Measurements from ENCODE around the gene BMPR1A. TPM values are rescaled to one million over a fixed set of nuclear protein-coding genes. Genes with fewer than 3 reads are reported as not detected.
A peak's percentile ranks its signal among the peaks of the same experiment; 100 is the strongest.

BMPR1A gene
- total RNA-seq, 6 experiments from 2014 or later: 9.9 to 20.4 (median 12.4) TPM

GRCh38 chr10:86798025-86798424 lies 41.6 kb downstream of the BMPR1A start:
- no peak for ATAC-seq
- no peak overlapping the region for H3K27ac ChIP-seq

GRCh38 chr10:86798611-86799010 lies 42.2 kb downstream of the BMPR1A start:
- TF ChIP-seq, protein P1, sequence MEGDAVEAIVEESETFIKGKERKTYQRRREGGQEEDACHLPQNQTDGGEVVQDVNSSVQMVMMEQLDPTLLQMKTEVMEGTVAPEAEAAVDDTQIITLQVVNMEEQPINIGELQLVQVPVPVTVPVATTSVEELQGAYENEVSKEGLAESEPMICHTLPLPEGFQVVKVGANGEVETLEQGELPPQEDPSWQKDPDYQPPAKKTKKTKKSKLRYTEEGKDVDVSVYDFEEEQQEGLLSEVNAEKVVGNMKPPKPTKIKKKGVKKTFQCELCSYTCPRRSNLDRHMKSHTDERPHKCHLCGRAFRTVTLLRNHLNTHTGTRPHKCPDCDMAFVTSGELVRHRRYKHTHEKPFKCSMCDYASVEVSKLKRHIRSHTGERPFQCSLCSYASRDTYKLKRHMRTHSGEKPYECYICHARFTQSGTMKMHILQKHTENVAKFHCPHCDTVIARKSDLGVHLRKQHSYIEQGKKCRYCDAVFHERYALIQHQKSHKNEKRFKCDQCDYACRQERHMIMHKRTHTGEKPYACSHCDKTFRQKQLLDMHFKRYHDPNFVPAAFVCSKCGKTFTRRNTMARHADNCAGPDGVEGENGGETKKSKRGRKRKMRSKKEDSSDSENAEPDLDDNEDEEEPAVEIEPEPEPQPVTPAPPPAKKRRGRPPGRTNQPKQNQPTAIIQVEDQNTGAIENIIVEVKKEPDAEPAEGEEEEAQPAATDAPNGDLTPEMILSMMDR (IDR thresholded peaks at IDR 0.05): no peak
- TF ChIP-seq POLR2A (IDR thresholded peaks at IDR 0.05): no peak
- Histone ChIP-seq H3K4me3 (no peak overlapping the region), H3K4me1 (peaks cover 0 to 4% (median 0%) of the 10 kb centered on the region in 4 donors), H3K36me3 (no peaks in the 10 kb centered on the region), H3K27ac (no peak overlapping the region), H3K27me3 (no peaks in the 10 kb centered on the region), H3K9me3 (no peaks in the 10 kb centered on the region)
- intact Hi-C loops (cut with DNase I): no loop called here
- DNase-seq (no peak), ATAC-seq (peak in 1 of 4 donors; percentile 17)
- 60% methylated on average over 1 of the region's 1 CpG for WGBS (ENCODE audit: insufficient coverage, low coverage, low lambda C conversion rate, missing lambda C conversion rate)

More at GRCh38 chr10:86798025-86798424, 41.6 kb downstream of the BMPR1A start:
- H3K27me3 ChIP-seq: no peaks in the 10 kb centered on the region
- TF ChIP-seq POLR2A (IDR thresholded peaks at IDR 0.05): no peak
- TF ChIP-seq, protein P1 (IDR thresholded peaks at IDR 0.05): no peak
- intact Hi-C loops (cut with DNase I): no loop called here
- WGBS (ENCODE audit: insufficient coverage, low coverage, low lambda C conversion rate, missing lambda C conversion rate): 96% methylated on average over 1 of the region's 1 CpG
- H3K9me3 ChIP-seq: no peaks in the 10 kb centered on the region
- no peak for DNase-seq
- no peak overlapping the region for H3K4me3 ChIP-seq
- peaks cover 0 to 4% (median 0%) of the 10 kb centered on the region in 4 donors for H3K4me1 ChIP-seq
- no peaks in the 10 kb centered on the region for H3K36me3 ChIP-seq

DNA sequence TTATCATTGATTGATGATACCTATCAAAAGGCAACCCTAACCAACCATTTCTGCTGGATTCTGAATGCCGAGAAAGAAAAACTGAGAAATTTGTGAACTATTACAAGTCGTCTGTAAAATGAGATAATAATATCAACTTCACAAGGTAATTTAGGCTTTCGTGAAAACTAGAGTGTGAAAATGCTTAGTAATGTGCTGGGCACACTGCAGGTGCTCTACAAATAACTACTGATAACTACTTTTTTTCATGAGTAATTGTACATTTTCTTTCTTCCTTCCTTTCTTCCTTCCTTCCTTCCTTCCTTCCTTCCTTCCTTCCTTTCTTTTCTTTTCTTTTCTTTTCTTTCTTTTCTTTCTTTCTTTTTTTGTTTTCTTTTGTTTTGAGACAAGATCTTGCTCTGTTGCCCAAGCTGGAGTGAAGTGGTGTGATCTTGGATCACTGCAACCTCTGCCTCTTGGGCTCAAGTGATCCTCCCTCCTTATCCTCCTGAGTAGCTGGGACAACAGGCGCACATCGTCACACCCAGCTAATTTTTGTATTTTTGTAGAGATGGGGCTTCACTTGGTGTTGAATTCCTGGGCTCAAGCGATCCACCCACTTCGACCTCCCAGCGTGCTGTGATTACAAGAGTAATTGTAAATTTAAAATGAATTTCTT lies 42.9 kb downstream of the BMPR1A start:
- WGBS (ENCODE audit: insufficient coverage, low coverage, low lambda C conversion rate, missing lambda C conversion rate): 88% methylated on average over 8 of the region's 8 CpGs
- H3K36me3 ChIP-seq: no peaks in the 10 kb centered on the region
- peaks cover 0 to 4% (median 0%) of the 10 kb centered on the region in 4 donors for H3K4me1 ChIP-seq
- H3K27me3 ChIP-seq: no peaks in the 10 kb centered on the region
- ATAC-seq (no peak), DNase-seq (no peak)
- H3K27ac ChIP-seq: no peak overlapping the region
- no peaks in the 10 kb centered on the region for H3K9me3 ChIP-seq
- intact Hi-C loops (cut with DNase I): no loop called here
- H3K4me3 ChIP-seq: no peak overlapping the region
- TF ChIP-seq, protein P1 (IDR thresholded peaks at IDR 0.05): no peak
- TF ChIP-seq POLR2A (IDR thresholded peaks at IDR 0.05): no peak

- 95% methylated on average over 5 of the region's 5 CpGs for WGBS (ENCODE audit: insufficient coverage, low coverage, low lambda C conversion rate, missing lambda C conversion rate)
- no peak for DNase-seq
- ATAC-seq: no peak
- peaks cover 0 to 4% (median 0%) of the 10 kb centered on the region in 4 donors for H3K4me1 ChIP-seq
- no peaks in the 10 kb centered on the region for H3K36me3 ChIP-seq
- no peak for TF ChIP-seq POLR2A (IDR thresholded peaks at IDR 0.05)
- TF ChIP-seq, protein P1 (IDR thresholded peaks at IDR 0.05): no peak
- no peaks in the 10 kb centered on the region for H3K9me3 ChIP-seq
- no peak overlapping the region for H3K4me3 ChIP-seq
- intact Hi-C loops (cut with DNase I): no loop called here
- no peak overlapping the region for H3K27ac ChIP-seq
- no peaks in the 10 kb centered on the region for H3K27me3 ChIP-seq
Observed at GRCh38 chr10:86801995-86802394, 45.6 kb downstream of the BMPR1A start.

Data from right lobe of liver (tissue), 6 donors.